Activated T-cell treated with anti-CD3 and anti-CD28 coated beads for 48 hours (primary cell): ENCODE data around the gene NLRP5.
"Not testable (repeated sequence)": the region's sequence is repeated elsewhere in the genome, so short reads cannot be mapped to it uniquely, and the experiment has no call there.

Experiments used
- DNase-seq: peaks from one replicate; pipeline ENCODE4 v3.0.0-alpha.2; 2020; ENCODE audit warnings: low read depth

Gene NLRP5

DNA sequence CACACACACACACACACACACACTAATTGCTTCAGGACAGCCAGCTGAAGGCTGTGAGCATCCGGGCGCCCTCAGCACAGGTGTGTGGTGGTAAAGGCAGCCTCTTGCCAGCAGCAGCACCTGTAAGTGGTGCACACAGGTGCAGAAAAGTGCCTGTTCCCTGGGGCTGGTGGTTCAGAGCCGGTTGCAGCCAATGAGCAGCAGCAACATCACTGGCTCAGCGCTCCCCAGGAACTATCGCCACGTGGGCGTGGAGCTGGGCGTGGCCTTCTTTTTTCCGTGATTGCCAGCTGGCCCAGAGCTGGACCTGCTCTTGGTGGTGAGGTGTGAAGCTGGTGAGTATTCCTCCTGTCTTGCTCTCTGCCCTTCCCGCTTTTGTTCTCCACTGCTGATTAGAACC, at the start of gene NLRP5:
TSS of gene NLRP5 (plus strand) at position 289 of the 400 bp plus-strand sequence.
- DNase-seq, result no peak

DNA sequence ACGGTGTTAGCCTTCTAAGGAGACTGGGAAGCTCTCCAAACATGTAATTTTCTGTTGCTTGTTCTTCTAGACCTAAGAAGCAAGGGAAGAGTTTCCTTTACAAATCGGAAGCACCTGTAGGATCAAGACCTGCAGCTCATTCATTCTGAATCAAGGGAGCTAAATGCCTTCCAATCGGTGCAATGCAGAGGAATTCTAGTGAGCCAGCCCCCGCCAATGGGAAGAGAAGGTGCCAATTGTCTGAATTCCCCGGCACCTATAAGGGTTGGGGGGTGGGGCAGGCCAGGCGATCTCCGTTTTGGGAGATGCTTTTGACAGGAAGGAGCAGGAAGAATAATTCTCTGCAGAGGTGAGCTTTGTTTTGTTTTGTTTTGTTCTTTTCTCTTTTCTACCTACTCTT, 47.4 kb upstream of the NLRP5 start:
- DNase-seq, result no peak

DNA sequence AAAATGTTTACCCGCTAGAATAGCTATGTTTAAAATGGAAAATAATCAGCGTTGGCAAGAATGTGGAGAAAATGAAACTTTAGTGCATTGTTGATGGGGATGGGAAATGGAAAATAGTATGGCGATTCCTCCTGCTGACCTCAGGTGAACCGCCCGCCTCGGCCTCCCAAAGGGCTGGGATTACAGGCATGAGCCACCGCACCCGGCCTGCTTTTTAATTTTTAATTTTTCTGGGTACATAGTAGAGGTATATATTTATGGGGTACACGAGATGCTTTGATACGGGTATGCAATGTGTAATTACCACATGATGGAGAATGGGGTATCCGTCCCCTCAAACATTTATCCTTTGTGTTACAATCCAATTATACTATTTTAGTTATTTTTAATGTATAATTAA, 46.3 kb upstream of the NLRP5 start:
- DNase-seq, result no peak

DNA sequence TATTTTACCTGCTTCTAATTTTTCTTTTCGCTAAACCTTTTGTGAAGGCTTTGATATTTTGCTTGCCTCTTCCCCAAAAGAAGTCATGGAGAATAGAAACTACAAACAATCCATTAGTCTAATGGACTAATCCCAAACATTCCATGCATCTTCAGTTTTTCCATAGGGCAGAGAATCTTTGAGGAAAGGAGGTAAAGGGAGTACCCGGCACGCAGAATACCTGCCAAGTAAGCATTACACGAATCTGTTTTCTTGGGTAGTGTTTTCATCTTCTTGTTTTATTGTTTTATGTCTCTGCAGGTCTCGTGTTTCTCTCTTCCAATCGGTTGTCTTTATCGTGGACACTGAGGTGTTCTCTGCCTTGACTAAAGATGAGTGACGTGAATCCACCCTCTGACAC, 39.0 kb upstream of the NLRP5 start, which contains the start of gene NLRP8:
TSS of gene NLRP8 (plus strand) at position 301 of the 400 bp plus-strand sequence.
- no peak for DNase-seq

DNA sequence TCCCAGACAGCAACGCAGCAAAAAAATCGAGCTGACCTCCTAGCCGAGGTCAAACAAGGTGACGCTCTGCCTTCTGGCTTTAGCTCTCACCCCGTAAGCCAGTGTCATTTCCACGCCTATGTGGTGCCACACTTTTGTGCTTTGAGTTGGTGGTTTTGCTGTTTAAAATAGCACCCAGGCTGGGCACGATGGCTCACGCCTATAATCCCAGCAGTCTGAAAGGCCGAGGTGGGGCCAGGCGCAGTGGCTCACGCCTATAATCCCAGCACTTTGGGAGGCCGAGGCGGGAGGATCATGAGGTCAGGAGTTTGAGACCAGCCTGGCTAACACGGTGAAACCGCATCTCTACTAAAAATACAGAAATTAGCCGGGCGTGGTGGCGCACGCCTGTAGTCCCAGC, 36.0 kb upstream of the NLRP5 start:
- not testable (repeated sequence) for DNase-seq

DNA sequence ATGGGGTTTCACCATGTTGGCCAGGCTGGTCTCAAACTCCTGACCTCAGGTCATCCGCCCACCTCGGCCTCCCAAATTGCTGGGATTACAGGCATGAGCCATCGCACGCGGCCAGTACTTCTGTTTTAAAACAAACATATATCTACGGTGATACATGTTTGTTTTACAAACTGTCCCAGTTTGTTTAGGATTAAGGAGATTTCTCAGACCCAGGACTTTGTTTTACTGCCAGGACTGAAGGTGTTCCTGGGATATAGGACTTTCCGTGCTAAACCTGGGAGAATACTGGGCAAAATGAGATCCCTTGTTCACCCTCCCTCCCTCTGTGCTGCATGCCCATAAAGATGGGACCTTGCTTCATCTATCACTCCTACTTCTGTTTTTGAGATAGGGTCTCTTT, 30.1 kb upstream of the NLRP5 start:
- no peak for DNase-seq

DNA sequence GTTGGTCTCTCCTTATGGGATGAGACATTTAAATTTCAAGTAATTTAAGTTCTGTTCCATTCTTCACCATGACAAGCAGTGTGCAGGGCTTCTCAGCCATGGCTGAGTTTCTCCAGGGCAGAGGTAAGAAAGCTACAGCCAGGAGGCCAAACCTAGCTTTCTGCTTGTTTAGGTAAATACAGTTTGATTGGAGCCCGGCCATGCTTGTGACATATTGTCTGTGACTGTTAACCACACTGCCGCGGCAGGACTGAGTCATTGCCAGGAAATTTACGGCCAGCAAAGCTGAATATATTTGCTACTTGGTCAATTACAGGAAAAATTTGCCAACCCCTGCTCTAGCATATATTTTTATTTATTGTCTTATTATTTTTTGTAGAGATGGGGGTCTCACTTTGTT, 28.2 kb upstream of the NLRP5 start:
- no peak for DNase-seq

DNA sequence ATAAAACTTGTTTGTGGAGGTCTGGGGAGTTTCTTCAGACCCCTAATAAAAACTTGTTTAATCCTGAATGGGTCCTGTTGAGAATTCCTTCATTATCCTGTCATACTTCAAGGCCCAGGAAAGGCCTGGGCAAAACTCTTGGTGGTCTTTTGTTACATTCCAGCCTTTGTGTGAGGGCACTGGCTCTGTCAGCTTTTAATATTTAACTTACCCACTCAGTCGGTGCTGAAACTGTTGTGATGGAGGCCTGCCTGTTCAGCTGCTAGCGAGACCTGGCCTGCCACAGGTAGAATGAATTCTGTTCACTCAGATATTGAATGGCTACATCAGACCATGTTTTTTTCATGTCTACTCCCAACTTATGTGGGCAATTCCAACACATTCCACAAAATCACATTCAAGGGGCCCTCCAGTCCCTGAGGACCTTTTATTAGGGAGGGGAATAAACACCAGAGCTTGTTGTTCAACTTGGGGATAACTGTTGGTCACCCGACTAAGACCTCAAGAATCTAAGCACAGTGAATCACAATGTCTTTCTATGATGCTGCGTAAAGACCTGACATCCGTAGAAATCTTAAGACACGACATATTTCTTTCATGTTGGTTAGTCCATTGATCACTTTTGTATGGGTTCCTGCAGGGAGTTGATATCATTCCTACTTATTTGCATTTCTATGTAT, 26.4 kb upstream of the NLRP5 start:
- DNase-seq, result no peak

DNA sequence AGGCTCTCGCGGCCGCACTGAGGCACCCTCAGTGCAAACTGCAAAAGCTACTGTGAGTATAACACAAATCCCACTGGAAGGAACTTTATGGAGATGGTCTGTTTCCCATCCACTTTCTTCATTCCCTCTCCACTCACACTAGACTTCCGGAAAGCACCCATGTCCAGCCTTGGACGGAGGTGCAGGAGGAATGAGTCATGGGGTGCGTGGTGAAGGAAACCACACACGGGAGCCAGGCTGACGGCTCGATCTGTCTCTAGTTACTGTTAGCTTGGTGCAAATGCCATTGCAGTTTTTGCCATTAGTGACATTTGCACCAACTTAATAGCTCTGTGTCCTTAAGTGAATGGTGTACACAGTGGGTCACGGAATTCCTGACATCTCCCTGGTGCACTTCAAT, 24.4 kb upstream of the NLRP5 start:
- no peak for DNase-seq

DNA sequence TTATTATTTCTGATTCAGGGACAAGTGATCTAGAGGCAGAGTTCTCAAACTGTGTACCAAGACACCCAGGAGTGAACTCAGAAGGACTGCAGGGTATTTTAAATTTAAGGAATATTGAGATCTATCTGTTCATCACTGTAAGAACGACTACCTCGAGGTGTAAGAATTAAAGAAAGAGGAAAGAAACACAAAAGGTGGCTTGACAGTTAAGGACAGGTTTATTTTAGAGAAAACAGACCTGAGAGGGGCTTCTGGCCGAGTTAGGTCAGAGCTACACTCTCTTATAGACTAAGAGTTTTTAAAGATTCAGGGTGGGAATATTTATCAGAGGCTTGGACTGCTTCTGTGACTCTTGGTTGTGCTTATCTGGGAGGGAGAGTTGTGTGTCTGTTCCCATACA, 12.6 kb upstream of the NLRP5 start:
- DNase-seq, result no peak

DNA sequence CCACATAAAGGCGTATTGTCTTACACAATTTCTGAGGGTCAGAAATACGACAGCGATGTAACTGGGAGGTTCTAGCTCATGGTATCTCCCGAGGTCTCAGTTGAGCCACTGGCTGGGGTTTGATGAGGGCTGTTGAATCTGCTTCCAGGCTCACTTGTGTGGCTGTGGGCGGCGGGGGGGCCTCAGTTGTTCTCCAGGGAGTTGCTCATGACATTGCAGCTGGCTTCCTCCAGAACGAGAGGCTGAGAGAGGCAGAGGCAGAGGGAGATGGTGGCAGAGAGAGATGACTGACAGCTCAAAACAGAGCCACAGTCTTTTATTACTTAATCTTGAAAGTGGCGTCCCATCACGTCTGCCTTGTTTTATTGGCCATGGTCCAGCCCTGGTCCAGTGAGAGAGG, 6.2 kb upstream of the NLRP5 start:
- no peak for DNase-seq

DNA sequence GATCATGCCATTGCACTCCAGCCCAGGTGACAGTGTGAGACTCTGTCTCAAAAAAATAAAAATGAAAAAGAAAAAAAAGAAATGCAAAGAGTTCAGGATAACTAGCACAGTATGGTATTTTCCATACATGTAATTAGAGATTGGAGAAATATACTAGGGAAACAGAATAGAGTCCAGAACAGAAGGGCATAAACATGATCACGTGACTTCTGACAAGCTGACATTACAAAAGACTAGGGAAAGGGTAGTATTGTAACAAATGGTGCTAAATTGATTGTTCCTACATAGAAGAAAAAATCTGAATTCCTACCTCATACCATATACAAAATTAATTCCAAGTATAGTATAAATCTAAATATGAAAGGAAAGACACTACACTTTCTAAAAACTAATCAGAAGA, 1.3 kb upstream of the NLRP5 start:
- DNase-seq, result no peak

DNA sequence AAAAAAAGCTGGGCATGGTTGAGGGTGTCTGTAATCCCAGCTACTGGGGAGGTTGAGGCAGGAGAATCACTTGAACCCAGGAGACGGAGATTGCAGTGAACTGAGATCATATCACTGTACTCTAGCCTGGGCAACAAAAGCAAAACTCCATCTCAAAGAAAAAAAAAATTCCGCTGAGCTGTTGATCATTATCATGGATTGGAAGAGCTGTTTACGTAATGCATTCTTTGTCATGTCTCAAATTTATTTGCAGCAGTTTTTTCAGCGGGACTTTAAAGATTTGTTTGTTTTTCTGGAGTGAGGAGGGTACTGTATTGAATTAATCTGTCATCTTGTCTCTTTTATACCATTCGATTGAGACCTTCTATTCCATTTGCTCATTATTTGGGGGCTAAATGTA, 4.3 kb downstream of the NLRP5 start:
- DNase-seq, result no peak

DNA sequence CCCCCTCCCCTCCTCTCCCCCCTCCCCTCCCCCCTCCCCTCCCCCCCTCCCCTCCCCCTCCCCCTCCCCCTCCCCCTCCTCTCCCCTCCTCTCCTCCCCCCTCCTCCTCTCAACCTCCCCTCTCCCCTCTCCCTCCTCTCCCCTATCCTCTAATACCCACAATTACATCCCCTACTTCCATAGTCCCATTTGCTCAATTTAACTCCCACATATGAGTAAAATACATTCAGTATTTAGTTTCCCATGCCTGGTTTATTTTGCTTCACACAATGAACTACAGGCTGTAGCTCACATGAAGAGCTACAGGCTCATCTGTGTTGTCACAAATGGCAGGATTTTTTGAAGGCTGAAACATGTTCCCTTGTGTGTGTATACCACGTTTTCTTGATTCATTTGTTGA, 6.9 kb downstream of the NLRP5 start:
- no peak for DNase-seq

DNA sequence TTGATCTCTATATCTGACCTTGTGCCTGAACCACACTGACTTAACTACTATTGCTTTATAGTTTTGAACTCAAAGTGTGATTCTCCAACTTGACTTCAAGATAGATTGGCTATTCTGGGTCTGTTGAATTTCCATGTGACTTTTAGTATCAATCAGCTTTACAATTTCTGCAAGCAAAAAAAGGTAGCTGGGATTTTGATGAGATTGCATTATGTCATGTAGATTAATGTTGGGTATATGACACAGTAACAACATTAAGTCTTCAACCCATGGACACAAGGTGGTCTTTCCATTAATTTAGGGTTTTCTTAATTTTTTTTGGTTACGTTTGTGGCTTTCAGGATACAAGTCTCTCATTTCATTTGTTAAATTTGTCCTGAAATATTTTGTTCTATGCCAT, 28.2 kb downstream of the NLRP5 start:
- no peak for DNase-seq

DNA sequence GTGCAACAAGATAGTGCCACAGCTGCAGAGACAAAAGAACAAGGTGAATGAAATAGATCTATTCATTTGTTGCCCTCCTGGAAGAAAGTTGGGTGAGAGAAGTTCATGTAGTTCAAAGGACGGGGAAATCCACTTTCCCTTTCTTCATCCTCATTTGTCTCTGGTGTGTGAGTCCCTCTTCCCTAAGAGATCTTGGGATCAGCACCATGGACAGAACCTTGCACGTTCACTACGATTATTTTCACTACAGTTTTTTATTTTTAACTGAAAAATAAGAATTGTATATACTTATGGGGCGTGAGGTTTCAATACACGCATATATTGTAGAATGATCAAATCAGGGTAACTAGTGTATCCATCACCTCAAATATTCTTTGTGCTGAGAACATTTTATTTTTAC, 29.2 kb downstream of the NLRP5 start:
- DNase-seq, result no peak

DNA sequence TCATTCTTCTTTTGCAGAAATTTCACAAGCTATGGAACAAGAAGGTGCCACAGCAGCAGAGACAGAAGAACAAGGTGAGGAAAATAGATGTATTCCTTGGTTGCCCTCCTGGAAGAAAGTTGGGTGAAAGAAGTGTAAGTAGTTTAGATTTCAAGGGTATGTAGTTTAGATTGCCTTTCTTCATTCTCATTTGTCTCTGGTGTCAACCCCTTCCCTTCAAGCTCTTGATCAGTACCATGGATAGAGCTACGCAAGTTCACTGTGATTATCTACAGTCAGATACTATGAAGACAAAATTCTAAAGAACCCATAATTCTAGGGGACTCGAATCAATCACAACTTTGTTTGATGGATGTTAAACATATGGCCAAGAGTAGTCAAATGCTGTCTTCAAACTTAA, 32.8 kb downstream of the NLRP5 start:
- DNase-seq, result not testable (repeated sequence)

DNA sequence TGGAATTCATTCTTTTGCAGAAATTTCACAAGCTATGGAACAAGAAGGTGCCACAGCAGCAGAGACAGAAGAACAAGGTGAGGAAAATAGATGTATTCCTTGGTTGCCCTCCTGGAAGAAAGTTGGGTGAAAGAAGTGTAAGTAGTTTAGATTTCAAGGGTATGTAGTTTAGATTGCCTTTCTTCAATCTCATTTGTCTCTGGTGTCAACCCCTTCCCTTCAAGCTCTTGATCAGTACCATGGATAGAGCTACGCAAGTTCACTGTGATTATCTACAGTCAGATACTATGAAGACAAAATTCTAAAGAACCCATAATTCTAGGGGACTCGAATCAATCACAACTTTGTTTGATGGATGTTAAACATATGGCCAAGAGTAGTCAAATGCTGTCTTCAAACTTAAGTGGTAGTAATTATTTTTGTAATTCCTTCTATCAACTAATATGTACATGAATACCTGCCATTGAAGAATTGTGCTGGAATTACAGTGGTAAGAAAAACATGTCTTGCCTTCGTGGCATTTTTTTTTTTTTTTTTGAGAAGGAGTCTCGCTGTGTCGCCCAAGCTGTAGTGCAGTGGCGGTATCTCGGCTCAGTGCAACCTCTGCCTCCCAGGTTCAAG, 33.9 kb downstream of the NLRP5 start:
- DNase-seq, result not testable (repeated sequence)

DNA sequence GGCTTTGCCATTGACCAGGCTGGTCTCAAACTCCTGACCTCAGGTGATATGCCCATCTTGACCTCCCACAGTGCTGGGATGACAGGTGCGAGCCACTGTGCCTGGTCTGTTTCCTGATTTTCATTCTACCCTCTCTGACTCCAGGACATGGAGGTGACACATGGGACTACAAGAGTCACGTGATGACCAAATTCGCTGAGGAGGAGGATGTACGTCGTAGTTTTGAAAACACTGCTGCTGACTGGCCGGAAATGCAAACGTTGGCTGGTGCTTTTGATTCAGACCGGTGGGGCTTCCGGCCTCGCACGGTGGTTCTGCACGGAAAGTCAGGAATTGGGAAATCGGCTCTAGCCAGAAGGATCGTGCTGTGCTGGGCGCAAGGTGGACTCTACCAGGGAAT, 40.2 kb downstream of the NLRP5 start:
- DNase-seq, result no peak

DNA sequence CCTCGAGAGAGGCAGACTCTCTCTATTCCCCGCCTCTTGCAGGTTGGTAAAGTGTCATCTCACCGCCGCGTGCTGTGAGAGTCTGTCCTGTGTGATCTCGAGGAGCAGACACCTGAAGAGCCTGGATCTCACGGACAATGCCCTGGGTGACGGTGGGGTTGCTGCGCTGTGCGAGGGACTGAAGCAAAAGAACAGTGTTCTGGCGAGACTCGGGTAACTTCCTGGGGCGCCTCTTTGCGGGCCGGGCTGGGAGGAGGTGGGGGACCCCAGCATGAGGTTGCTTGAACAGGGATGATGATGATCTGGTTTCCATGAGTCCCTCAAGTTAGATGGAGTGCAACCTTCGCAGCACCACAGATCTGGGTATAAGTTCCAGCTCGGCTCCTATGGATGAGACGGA, 67.0 kb downstream of the NLRP5 start:
- no peak for DNase-seq

DNA sequence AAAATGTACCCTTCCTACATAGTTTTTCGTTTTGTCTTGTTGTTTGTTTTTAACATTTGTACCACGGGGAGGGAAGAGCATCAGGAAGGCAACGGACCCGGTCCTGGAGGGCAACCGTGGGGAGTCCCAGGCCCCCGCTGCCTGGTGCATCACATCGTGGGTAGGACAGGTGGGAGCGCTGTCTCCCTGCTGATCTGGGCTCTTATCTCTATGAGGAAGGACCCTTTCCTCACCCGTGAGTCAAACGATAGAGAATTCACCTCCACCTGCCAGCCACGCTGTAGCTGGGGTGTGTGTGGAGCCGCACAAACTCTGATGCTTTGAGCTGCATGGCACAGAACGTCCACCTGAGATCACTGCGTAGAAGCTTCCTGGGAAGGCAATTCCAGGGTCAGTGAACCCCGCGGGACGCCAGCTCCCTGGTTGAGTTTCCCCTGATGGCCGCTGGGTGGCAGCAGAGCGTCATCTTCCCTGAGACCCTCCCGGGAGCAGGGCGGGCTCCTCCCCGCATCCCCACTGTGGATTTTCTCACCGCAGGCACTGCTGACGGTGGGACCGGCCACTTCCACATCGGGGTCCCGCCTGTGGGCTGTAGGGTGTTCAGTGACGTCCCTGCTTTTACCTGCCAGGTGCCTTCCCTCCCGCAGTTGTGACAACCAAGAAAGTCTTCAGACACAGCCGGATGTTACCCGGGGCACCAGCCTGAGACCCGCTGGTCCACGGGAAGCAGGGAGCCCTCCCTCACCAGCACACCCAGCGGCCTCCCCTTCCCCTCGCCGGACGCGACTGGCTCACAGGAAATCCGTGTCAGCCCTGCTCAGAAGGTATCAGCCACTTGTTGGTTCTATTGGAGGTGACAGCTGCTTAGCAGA, 79.8 kb downstream of the NLRP5 start:
- DNase-seq, result peak; percentile 47

DNA sequence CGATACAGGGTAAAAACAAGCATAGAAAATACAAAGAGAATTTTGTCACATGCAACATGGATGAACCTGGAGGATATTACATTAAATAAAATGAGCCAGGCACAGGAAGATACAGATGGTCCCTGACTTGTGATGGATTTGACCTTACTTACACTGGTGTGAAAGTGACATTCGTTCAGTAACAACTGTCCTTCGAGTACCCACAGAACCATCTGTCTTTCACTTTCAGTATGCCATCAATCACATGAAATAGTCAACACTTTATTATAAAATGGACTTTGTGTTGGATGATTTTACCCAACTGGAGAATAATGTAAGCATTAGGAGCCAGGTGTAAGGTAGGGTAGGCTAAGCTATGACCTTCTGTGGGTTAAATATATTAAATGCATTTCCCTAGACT, 83.1 kb downstream of the NLRP5 start:
- no peak for DNase-seq

DNA sequence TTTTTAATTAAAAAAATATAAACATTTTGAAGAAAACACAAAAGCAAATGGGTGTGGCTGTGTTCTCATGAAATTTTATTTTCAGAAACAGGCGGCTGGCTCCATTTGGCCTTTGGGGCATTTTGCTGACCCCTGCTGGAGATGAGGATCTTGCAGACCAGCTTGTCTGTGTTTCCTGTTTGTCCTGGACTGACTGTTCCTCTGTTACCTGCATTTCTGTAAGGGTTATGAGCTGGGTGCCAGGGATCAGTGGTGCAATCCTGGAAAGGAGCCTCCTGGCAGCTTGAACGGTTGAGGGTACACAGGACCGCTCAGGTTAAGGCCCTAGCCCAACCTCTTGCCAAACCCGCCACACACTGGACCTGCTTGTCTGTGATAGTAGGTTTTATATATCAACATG, 84.6 kb downstream of the NLRP5 start:
- DNase-seq, result no peak
